Stimulated activated CD8-positive, alpha-beta memory T cell treated with anti-CD3 and anti-CD28 coated beads, Interleukin-15, amount 100 ng/mL, for 24 hours (primary cell): ENCODE data around the gene EIF4ENIF1.
"Not testable (repeated sequence)": the region's sequence is repeated elsewhere in the genome, so short reads cannot be mapped to it uniquely, and the experiment has no call there.

ENCODE experiments used
- DNase-seq: peaks from one replicate; pipeline ENCODE4 v3.0.0-alpha.2; 2020; ENCODE audit warnings: low read depth

EIF4ENIF1 gene

DNA sequence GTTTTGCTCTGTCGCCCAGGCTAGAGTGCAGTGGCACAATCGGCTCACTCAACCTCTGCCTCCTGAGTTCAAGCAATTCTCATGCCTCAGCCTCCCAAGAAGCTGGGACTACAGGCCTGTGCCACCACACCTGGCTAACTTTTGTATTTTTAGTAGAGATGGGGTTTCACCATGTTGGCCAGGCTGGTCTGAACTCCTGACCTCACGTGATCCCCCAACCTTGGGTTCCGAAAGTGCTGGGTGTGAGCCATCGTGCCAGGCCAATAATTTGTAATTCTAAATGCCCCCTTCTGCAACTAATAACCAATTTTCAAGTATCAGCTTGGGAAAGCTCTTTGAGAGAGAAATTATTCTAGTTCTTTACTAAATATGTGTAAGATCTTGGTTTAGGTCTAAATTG lies 3.7 kb upstream of the EIF4ENIF1 start:
- not testable (repeated sequence) for DNase-seq

DNA sequence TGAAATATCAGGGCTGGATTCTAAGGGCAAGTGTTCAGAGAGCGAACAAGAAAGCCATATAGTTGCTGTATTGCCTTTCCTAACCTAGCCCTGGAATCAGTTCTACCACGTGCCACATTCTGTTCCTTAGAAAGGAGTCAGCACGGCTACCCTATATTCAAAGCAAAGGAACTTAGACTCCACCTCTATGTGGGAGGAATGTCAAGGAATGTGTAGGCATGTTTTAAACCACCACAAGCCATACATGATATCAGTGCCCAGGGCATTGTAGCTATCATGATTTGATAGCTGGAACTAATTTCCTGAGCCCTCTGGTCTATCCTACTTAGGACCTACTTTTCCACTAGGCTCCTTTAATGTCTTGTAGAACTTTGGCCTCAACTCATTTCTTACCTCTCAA lies 2.5 kb upstream of the EIF4ENIF1 start:
- DNase-seq, result no peak

- no peak for DNase-seq
These were observed 1.7 kb upstream of the EIF4ENIF1 start for GRCh38 chr22:31491218-31491962.

DNA sequence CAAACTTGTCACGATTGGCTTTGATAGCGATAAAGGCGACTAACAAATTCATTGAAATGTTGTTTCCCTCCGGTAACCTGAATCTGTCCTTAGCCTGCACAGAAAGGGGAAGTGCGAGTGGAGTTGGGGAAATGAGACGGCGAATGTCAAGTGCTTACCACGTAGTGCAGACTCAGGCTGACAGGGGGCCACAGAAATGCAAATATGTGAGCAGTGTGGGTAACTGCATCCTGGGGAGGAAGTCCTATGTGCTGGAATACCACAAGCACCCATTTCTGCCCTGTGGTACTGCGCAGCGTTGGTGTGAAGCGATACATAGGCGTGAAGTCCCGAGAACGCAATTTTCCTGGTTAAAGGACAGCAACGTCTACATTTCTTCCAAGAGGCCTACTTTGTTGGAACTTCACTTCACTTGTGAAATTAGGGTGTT lies 869 bp upstream of the EIF4ENIF1 start:
- peak; percentile 16 for DNase-seq

DNA sequence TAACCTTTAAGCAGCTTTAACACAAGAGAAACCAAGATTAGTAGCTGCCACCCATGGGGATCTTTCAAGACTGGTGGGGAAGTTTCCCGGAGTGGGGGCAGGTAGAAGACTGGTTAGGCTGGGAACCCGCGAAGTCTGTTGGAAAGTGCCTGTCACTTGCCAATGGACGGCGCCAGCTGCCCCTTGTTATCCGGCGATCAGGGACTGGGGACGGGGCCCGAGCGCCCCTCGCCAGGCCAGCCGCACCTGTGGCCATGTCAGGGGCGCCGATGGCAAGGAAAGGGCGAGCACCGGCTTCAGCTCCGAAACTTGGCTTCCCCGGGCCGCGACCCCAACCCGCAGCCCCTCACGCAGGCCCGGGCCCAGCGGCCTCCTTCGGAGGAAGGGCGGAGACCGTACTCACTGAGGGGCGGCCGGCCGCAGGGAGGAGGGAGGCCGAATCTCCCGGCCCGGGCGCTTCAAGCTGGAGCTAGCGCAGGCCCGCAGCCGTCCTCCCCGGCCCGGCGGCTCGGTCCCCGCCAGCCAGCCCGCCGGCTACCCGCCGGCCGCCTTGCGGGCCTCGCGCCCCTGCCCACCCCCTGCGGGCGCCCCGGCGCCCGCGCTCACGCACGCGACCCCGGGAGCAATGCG lies 539 bp downstream of the EIF4ENIF1 start:
- peak; percentile 7 for DNase-seq

DNA sequence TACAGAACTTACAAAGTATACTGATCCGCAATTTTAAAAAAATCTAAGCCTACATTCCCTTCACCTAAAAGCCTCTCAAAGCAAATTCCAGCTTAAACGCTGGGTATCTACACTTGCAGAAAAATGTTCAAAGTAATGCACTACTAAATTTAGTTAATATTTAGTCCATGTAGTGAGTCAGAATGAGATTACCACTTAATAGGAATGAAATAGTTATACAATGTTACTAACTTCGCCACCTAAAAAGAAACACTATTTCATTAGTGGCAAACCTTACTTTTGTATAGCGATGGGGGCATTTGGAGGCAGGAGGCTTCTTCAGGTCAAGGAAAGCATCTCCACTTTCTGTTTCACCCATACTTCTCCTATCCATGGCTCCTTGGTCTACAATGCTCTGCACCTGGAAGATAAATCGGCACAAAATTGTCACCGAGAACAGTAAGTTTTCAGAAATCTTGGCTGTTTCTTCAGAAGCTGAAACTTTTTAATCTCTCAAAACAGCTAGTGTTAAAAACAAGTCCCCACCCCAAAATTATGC lies 1.2 kb downstream of the EIF4ENIF1 start:
- DNase-seq, result no peak

- no peak for DNase-seq
These were observed 2.7 kb downstream of the EIF4ENIF1 start for GRCh38 chr22:31486951-31487350.

- not testable (repeated sequence) for DNase-seq
These were observed 3.3 kb downstream of the EIF4ENIF1 start for GRCh38 chr22:31486369-31486768.

- not testable (repeated sequence) for DNase-seq
These were observed 7.2 kb downstream of the EIF4ENIF1 start for GRCh38 chr22:31482470-31482869.

DNA sequence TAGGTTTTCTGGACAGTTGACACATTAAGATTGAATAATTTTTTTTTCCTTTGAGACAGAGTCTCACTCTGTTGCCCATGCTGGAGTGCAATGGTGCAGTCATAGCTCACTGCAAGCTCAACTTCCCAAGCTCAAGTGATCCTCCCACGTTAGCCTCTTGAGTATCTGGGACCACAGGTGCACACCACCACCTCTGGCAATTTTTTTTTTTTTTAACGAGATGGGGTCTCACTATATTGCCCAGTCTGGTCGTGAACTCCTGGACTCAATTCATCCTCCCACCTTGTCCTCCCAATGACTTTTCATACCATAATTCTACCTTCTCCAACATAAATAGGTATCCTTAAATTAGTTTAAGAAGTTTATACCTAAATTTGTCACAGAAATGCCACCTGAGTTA lies 8.5 kb downstream of the EIF4ENIF1 start:
- DNase-seq, result no peak

DNA sequence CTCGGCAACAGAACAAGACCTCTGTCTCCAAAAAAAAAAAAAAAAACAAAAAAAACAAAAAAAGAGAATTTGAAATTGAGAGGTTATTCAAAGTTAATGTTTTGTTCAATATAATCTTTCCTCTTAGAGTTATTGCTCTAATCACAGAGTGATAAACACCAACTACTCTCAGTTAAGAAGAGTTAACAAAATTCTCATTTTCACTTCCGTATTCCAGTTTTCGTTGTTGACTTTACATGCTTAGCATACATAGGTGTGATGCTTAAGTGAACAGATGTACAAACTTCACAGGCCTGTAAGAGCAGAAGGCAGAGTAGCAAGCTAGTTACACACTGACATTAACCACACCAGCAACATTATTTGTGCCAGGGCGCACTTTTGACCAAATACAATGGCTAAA lies 12.3 kb downstream of the EIF4ENIF1 start:
- no peak for DNase-seq

DNA sequence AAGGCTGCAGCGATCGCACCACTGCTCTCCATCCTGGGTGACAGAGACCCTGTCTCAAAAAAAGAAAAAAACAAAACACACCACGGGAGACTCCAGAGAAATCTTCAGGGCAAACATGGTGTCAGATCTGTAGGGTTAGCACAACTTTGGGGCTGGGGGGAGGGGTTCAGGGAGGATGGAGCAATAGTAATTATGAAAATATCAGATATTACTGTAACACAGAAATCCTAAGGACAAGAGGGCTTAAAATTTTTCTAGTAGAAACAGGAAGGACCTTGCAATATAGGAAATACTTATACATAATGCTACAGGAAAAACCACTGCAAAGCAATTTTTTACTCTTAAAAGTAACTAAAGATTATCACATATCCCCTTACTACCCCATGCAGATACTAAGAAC lies 13.8 kb downstream of the EIF4ENIF1 start:
- DNase-seq, result no peak

- no peak for DNase-seq
These were observed 14.9 kb downstream of the EIF4ENIF1 start for GRCh38 chr22:31474743-31475142.

DNA sequence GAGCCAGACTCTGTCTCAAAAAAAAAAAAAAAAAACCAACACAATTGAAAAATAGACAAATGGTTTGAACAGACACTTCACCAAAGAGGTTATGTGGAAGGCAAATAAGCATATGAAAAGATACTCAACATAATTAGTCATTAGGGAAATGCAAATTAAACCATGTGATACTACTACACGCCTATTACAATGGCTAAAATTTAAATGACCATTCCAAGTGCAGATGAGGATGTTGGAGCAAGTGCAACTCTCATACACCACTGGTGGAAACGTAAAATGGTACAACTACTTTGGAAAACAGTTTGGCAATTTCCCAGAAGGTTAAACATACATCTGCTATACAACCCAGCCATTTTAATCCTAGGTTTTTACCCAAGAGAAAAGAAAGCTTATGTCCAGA lies 24.3 kb downstream of the EIF4ENIF1 start:
- DNase-seq, result no peak

DNA sequence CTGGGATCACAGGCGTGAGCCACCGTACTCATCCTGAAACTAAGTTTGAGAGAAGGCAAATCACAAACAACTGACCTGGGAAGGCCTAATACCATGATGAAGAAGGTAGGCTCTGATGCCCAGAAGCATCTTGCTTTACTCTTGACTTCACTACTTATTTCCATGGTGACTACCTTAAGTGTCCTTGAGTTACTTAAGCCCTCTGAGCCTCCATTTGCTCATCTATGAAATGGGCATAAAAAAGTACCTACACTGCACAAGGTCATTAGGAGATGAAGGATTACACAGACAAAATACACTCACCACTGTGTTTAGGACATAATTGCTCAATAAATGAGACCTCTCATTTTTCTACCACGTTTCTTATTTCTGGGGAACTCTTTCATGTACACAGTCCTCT lies 27.9 kb downstream of the EIF4ENIF1 start:
- no peak for DNase-seq

DNA sequence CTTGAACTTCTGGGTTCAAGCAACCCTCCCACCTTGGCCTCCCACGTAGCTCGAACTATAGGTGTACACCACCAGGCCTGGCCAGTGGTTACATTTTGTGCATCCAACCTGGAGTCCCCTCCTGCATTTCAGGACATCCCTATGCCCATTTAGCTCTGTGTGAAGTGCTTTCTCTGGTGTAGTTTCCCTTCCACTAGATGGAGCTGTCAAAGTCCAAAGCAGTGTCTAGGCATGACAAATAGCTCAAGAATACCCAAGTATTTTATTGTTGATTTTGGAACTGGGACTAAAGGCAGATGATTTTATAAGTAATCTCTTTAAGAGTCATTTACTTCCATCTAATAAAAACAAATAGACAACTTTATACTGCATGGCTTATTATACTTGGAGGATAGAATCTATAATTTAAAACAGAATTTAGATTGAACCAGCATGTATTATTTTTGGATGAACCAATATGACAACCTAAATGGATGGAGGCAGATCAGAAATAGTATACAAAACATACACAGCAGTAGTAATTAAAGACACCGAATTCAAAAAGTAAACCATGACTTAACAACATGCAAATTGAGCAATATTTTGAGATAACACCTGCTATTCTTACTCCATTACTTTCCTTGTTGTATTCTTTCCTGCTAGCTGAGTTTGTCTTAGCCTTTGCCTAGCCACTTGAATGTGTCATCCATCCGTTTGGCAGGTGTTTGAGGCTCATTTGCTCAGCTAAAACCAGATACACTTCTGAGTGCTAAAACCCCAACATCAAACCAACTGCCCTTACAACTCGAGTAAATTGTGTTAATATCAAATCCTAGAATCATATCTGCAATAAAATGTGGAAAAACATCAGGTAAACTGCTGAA lies 37.7 kb downstream of the EIF4ENIF1 start:
- no peak for DNase-seq

GRCh38 chr22:31449506-31449905 lies 40.1 kb downstream of the EIF4ENIF1 start:
- DNase-seq, result no peak

DNA sequence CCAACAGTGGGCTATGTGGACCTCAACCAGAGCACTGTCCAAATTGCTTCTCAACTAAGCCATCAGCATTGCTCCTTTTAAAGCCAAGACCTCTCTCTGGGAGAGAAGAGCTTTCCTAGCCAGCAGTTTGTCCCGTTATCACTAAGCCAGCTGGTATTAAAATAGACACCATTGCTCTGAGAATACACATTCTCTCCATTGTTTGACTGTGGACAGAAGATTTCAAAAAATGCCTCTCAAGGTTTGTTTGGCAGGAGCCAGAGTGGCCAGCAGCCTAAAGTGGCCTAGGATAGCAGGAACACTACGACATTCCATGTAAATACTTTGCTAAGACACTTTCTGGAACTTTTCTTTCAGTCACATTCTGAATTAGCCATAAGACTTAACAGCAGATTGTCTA lies 41.3 kb downstream of the EIF4ENIF1 start:
- DNase-seq, result no peak

- DNase-seq, result no peak
These were observed 42.3 kb downstream of the EIF4ENIF1 start for GRCh38 chr22:31447337-31447736.

DNA sequence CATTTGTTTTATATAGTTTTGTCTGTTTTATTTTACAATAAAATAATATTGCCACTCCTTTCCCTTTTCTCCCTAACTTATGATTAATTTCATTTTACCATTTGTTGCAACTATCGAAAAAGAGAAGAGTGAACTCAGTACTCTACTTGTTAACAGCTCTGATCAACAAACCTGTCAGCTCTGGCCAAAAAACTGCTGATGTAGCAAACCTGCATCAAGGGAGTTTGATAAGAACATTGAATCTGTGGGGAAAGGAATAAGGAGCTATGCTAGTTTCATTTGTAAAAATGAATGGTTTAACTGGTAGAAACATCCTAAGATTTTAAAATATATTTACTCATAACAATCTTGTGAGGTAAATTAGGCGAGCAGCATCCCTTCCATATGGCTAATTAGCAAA lies 42.9 kb downstream of the EIF4ENIF1 start:
- DNase-seq, result no peak

- no peak for DNase-seq
These were observed 43.4 kb downstream of the EIF4ENIF1 start for GRCh38 chr22:31446208-31446607.

DNA sequence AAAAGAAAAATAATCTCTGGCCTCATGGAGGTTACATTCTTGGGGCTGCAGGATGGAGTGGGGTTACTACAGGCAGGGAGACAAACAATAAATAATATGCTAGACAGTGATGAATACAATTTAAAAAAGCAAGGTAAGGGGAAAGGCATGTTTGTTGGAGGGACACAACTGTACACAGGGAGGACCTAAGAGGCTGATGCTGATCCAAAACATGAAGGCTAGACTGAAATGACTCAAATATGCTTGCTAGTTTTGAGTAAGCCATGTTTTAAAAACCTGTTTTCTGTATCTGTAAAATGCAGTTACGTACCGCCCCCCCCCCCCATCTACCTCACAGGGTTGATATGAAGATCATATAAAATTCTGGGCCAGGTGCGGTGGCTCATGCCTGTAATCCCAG lies 44.0 kb downstream of the EIF4ENIF1 start:
- DNase-seq, result no peak

- DNase-seq, result no peak
These were observed 46.1 kb downstream of the EIF4ENIF1 start for GRCh38 chr22:31443516-31443915.
